ENCODE measurements around the gene CKAP5. TPM values are rescaled to one million over a fixed set of nuclear protein-coding genes. Genes with fewer than 3 reads are reported as not detected.
"Not testable (repeated sequence)": the region's sequence is repeated elsewhere in the genome, so short reads cannot be mapped to it uniquely, and the experiment has no call there.

Gene CKAP5
- total RNA-seq, 2 donors from 2014 or later: 34.7 to 37.1 TPM

DNA sequence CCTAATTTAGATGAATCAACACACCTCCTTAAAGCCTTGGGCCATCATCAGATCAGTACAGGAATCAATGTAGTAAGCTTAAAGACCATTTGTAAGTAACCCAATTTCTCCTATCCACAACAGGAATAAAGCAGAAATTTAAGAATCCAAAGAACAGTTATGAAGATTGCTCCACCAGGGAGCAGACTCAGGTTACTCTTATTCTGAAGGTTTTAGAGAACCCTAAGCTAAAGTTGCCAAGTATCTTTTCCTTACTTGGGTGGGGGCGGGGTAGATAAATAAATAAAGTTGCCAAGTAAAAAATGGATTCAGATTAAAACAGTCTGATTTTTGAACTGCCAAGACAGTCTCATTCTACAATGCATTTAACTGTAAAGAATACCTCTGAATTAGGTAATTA lies 18.1 kb downstream of the CKAP5 start:
- Histone ChIP-seq H3K27me3 (replicated peaks; ENCODE audit: insufficient read depth) (no peaks in the 10 kb centered on the region), H3K4me1 (ENCODE audit: control insufficient read depth in 1 of 2, low read depth in 2 of 2) (peaks cover 11 to 32% of the 10 kb centered on the region in 2 donors), H3K36me3 (no peaks in the 10 kb centered on the region), H3K4me3 (no peak overlapping the region), H3K27ac (peak overlapping the region in 1 of 2 donors; percentile 23), H3K9me3 (no peaks in the 10 kb centered on the region)
- TF ChIP-seq, protein P1, sequence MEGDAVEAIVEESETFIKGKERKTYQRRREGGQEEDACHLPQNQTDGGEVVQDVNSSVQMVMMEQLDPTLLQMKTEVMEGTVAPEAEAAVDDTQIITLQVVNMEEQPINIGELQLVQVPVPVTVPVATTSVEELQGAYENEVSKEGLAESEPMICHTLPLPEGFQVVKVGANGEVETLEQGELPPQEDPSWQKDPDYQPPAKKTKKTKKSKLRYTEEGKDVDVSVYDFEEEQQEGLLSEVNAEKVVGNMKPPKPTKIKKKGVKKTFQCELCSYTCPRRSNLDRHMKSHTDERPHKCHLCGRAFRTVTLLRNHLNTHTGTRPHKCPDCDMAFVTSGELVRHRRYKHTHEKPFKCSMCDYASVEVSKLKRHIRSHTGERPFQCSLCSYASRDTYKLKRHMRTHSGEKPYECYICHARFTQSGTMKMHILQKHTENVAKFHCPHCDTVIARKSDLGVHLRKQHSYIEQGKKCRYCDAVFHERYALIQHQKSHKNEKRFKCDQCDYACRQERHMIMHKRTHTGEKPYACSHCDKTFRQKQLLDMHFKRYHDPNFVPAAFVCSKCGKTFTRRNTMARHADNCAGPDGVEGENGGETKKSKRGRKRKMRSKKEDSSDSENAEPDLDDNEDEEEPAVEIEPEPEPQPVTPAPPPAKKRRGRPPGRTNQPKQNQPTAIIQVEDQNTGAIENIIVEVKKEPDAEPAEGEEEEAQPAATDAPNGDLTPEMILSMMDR (IDR thresholded peaks at IDR 0.05): no peak
- ATAC-seq (ENCODE audit: insufficient number of reproducible peaks, low FRiP score, low read depth) (no peak), DNase-seq (ENCODE audit: low spot score) (no peak)

DNA sequence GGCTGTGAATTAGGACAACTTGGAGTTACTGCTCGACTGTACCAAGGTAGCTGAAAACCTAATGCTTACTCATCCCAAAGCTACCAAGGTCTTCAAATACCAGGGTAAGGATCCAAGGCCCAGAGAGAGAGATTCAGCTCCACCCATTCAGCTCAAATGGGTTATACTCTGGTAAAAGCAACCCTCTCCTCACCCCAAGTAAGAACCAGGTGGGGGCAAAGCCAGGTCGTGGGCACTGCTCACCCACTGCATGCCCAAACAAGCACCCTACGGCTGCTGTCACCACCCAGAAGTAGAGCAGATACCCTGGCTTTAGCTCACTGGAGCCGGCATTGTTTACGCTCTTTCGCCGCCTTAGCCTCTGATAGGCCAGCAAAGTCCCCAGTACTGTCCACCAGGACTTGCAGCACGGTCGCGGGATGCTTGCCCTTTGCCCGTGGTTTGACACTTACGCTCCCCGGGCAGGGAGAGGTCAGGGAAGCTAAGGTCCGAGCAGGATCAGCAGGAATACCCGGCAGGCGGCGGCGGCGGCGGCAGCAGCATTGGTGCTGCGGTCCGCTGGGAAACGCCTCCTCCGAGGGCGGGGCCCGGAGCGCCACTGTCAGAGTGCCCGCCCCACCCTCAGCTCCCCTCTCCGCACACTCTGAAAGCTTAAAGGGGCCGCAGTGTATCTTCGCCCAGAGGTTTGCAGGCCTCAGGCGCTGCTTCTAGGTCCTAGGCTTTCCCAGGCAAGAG lies 19.6 kb downstream of the CKAP5 start:
- H3K4me1 ChIP-seq (ENCODE audit: control insufficient read depth in 1 of 2, low read depth in 2 of 2): peaks cover 11 to 32% of the 10 kb centered on the region in 2 donors
- no peaks in the 10 kb centered on the region for H3K27me3 ChIP-seq (replicated peaks; ENCODE audit: insufficient read depth)
- peak; percentile 29 for DNase-seq (ENCODE audit: low spot score)
- H3K4me3 ChIP-seq: peak overlapping the region; percentile 78
- ATAC-seq (ENCODE audit: insufficient number of reproducible peaks, low FRiP score, low read depth): peak; percentile 91
- no peaks in the 10 kb centered on the region for H3K9me3 ChIP-seq
- H3K27ac ChIP-seq: peak overlapping the region; percentile 60 to 70
- no peaks in the 10 kb centered on the region for H3K36me3 ChIP-seq
- TF ChIP-seq, protein P1 (IDR thresholded peaks at IDR 0.05): no peak

DNA sequence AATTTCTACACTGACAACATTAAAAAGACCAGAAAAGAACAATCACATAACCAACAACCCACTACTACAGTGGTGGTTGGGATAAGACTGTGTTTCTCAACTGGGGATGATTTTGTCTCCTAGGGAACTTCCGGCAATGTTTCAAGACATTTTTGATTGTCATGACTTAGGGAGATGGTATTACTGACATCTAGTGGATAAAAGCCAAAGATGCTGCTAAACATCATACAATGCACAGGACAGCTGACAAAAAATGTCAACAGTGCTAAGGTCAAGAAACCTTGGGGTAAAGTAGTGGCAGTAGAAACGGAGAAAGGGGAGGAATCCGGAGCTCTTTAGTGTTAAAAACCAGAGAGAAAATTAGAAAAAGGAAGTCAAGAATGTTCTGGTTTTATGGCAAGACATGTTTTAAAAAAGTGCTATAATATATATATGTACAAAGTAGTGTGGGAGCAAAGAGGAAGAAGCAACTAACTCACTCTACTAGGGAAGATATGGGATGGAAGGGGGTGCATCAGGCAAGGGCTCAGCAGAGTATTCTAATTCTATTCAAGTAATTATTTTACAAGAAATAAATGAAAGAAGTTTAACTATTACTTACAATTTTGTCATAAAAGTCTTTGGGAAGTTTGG lies 37.2 kb downstream of the CKAP5 start:
- H3K4me1 ChIP-seq (ENCODE audit: control insufficient read depth in 1 of 2, low read depth in 2 of 2): no peaks in the 10 kb centered on the region
- DNase-seq (ENCODE audit: low spot score): no peak
- peaks cover 24% of the 10 kb centered on the region for H3K36me3 ChIP-seq
- no peaks in the 10 kb centered on the region for H3K27me3 ChIP-seq (replicated peaks; ENCODE audit: insufficient read depth)
- no peak overlapping the region for H3K27ac ChIP-seq
- no peak overlapping the region for H3K4me3 ChIP-seq
- ATAC-seq (ENCODE audit: insufficient number of reproducible peaks, low FRiP score, low read depth): no peak
- TF ChIP-seq, protein P1 (IDR thresholded peaks at IDR 0.05): no peak
- no peaks in the 10 kb centered on the region for H3K9me3 ChIP-seq

DNA sequence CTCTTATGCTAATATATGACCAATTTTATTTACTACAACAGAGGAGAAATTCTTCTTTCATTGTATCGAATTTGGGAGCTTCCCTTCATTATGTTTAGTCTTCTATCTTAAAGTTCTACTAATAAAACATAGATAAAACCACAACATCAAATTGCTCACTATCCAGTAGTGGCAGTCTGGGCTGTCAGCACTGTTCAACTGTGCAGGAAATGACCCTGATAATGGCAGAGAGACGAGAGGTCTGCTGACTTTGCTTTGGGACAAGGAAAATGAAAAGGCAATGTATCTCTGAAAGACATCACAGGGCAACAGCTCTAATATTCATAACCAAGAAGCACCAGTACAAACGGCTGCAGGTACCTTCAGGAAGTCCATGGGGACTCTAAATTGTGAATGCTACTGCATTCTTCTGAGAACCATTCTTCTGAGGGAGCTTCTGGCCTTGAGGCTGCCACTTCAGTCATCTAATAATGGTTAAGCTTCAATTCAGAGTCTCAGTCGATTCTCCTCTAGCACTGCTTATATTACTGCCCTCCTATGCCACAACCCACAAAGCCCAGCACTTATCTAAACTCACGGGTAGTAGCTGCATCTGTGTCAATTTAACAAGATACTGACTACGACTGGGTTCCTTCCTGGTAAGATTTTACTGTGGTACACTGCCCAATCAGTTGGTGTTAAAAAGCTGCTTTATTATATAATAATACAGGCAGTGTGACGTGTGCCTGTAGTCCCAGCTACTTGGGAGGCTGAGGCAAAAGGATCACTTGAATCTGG lies 44.2 kb downstream of the CKAP5 start:
- TF ChIP-seq, protein P1 (IDR thresholded peaks at IDR 0.05): no peak
- Histone ChIP-seq H3K36me3 (peaks cover 8% of the 10 kb centered on the region), H3K27me3 (replicated peaks; ENCODE audit: insufficient read depth) (no peaks in the 10 kb centered on the region), H3K4me1 (ENCODE audit: control insufficient read depth in 1 of 2, low read depth in 2 of 2) (no peaks in the 10 kb centered on the region), H3K9me3 (no peaks in the 10 kb centered on the region), H3K4me3 (no peak overlapping the region), H3K27ac (no peak overlapping the region)
- no peak for DNase-seq (ENCODE audit: low spot score)
- no peak for ATAC-seq (ENCODE audit: insufficient number of reproducible peaks, low FRiP score, low read depth)

DNA sequence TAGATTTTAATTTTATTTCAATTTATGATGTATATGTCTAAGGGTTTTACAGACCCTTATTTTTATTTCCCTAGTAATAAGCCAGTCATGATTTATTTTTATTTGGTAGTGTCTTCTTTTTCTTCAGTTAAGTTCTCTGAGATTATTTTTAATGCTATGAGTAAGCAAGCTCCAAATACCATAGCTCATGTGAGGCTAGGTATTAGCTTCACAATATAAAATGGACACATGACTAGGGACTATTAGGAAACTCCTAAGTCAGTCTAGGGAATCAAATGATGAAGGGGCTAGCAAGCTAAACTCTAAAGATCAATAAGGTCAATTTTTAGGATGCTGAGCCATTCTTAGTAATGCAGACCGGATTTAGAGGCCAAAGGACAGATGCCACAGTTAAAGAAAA lies 45.9 kb downstream of the CKAP5 start:
- ATAC-seq (ENCODE audit: insufficient number of reproducible peaks, low FRiP score, low read depth): no peak
- Histone ChIP-seq H3K4me1 (ENCODE audit: control insufficient read depth in 1 of 2, low read depth in 2 of 2) (no peaks in the 10 kb centered on the region), H3K36me3 (peaks cover 20% of the 10 kb centered on the region), H3K27me3 (replicated peaks; ENCODE audit: insufficient read depth) (no peaks in the 10 kb centered on the region), H3K9me3 (no peaks in the 10 kb centered on the region), H3K27ac (no peak overlapping the region), H3K4me3 (no peak overlapping the region)
- TF ChIP-seq, protein P1 (IDR thresholded peaks at IDR 0.05): no peak
- no peak for DNase-seq (ENCODE audit: low spot score)

DNA sequence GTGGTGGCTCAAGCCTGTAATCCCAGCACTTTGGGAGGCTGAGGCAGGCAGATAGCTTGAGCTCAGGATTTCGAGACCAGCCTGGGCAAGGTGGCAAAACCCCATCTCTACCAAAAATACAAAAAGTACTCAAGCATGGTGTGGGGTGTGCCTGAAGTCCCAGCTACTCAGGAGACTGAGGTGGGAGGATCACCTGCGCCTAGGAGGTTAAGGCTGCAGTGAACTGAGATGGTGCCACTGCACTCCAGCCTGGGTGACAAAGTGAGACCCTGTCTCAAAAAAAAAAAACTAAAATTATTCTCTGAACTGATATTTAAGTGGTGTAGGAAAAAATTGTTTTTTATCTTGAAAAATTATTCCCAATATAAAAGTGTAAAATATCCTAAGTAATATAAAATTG lies 46.4 kb downstream of the CKAP5 start:
- peaks cover 20% of the 10 kb centered on the region for H3K36me3 ChIP-seq
- ATAC-seq (ENCODE audit: insufficient number of reproducible peaks, low FRiP score, low read depth); DNase-seq (ENCODE audit: low spot score): not testable (repeated sequence)

More for the DNA sequence above, 46.4 kb downstream of the CKAP5 start:
- not testable (repeated sequence) for H3K27me3 ChIP-seq (replicated peaks; ENCODE audit: insufficient read depth); H3K27ac ChIP-seq; H3K9me3 ChIP-seq; H3K4me3 ChIP-seq; H3K4me1 ChIP-seq (ENCODE audit: control insufficient read depth in 1 of 2, low read depth in 2 of 2)
